Measurements from ENCODE around the gene TNFRSF19.

GRCh38 chr13:23612731-23613130 lies 42.5 kb downstream of the TNFRSF19 start:
- TF ChIP-seq CTCF (IDR thresholded peaks at IDR 0.05) (no peak), POLR2A (IDR thresholded peaks at IDR 0.05) (no peak)

Measured in heart left ventricle (tissue), 13 donors.